ENCODE data around the gene CADM1.

CADM1 gene

GRCh38 chr11:115428306-115428705 lies 75.9 kb downstream of the CADM1 start:
- H3K36me3 ChIP-seq (ENCODE audit: insufficient read depth, insufficient read length, low read length): no peaks in the 10 kb centered on the region
- DNase-seq (ENCODE audit: low read depth, low spot score): no peak
- H3K9ac ChIP-seq (ENCODE audit: insufficient read length, low read depth): no peak overlapping the region
- TF ChIP-seq SUZ12 (IDR thresholded peaks at IDR 0.05; ENCODE audit: extremely low read depth, insufficient read depth, insufficient read length) (no peak), YY1 (IDR thresholded peaks at IDR 0.05; ENCODE audit: insufficient read depth, insufficient read length) (no peak), ZNF274 (IDR thresholded peaks at IDR 0.05; ENCODE audit: low read depth, low read length) (no peak)
- no peaks in the 10 kb centered on the region for H3K27me3 ChIP-seq (ENCODE audit: insufficient read depth, insufficient read length)
- no peak overlapping the region for H3K4me3 ChIP-seq (ENCODE audit: insufficient read length, low read depth)
- H3K9me3 ChIP-seq (ENCODE audit: insufficient read depth, low read length): no peaks in the 10 kb centered on the region
- no peaks in the 10 kb centered on the region for H3K4me1 ChIP-seq (ENCODE audit: insufficient read depth, insufficient read length)

- DNase-seq (ENCODE audit: low read depth, low spot score): no peak
- no peak overlapping the region for H3K4me3 ChIP-seq (ENCODE audit: insufficient read length, low read depth)
- no peaks in the 10 kb centered on the region for H3K9me3 ChIP-seq (ENCODE audit: insufficient read depth, low read length)
- no peak overlapping the region for H3K9ac ChIP-seq (ENCODE audit: insufficient read length, low read depth)
- H3K27me3 ChIP-seq (ENCODE audit: insufficient read depth, insufficient read length): no peaks in the 10 kb centered on the region
- H3K36me3 ChIP-seq (ENCODE audit: insufficient read depth, insufficient read length, low read length): no peaks in the 10 kb centered on the region
- no peak for TF ChIP-seq SUZ12 (IDR thresholded peaks at IDR 0.05; ENCODE audit: extremely low read depth, insufficient read depth, insufficient read length)
- TF ChIP-seq YY1 (IDR thresholded peaks at IDR 0.05; ENCODE audit: insufficient read depth, insufficient read length): no peak
- no peak for TF ChIP-seq ZNF274 (IDR thresholded peaks at IDR 0.05; ENCODE audit: low read depth, low read length)
- no peaks in the 10 kb centered on the region for H3K4me1 ChIP-seq (ENCODE audit: insufficient read depth, insufficient read length)
These were observed 78.4 kb downstream of the CADM1 start for GRCh38 chr11:115425816-115426215.

- Histone ChIP-seq H3K9me3 (ENCODE audit: insufficient read depth, low read length) (no peaks in the 10 kb centered on the region), H3K4me3 (ENCODE audit: insufficient read length, low read depth) (no peak overlapping the region), H3K27me3 (ENCODE audit: insufficient read depth, insufficient read length) (no peaks in the 10 kb centered on the region), H3K36me3 (ENCODE audit: insufficient read depth, insufficient read length, low read length) (no peaks in the 10 kb centered on the region), H3K4me1 (ENCODE audit: insufficient read depth, insufficient read length) (no peaks in the 10 kb centered on the region), H3K9ac (ENCODE audit: insufficient read length, low read depth) (no peak overlapping the region)
- TF ChIP-seq ZNF274 (IDR thresholded peaks at IDR 0.05; ENCODE audit: low read depth, low read length) (no peak), SUZ12 (IDR thresholded peaks at IDR 0.05; ENCODE audit: extremely low read depth, insufficient read depth, insufficient read length) (no peak), YY1 (IDR thresholded peaks at IDR 0.05; ENCODE audit: insufficient read depth, insufficient read length) (no peak)
- DNase-seq (ENCODE audit: low read depth, low spot score): no peak
These were observed 79.0 kb downstream of the CADM1 start for GRCh38 chr11:115425250-115425649.

GRCh38 chr11:115423728-115424459 lies 80.3 kb downstream of the CADM1 start:
- H3K36me3 ChIP-seq (ENCODE audit: insufficient read depth, insufficient read length, low read length): no peaks in the 10 kb centered on the region
- H3K4me3 ChIP-seq (ENCODE audit: insufficient read length, low read depth): no peak overlapping the region
- H3K27me3 ChIP-seq (ENCODE audit: insufficient read depth, insufficient read length): no peaks in the 10 kb centered on the region
- no peak for TF ChIP-seq YY1 (IDR thresholded peaks at IDR 0.05; ENCODE audit: insufficient read depth, insufficient read length)
- TF ChIP-seq SUZ12 (IDR thresholded peaks at IDR 0.05; ENCODE audit: extremely low read depth, insufficient read depth, insufficient read length): no peak
- no peak for TF ChIP-seq ZNF274 (IDR thresholded peaks at IDR 0.05; ENCODE audit: low read depth, low read length)
- H3K4me1 ChIP-seq (ENCODE audit: insufficient read depth, insufficient read length): no peaks in the 10 kb centered on the region
- DNase-seq (ENCODE audit: low read depth, low spot score): no peak
- no peaks in the 10 kb centered on the region for H3K9me3 ChIP-seq (ENCODE audit: insufficient read depth, low read length)
- H3K9ac ChIP-seq (ENCODE audit: insufficient read length, low read depth): no peak overlapping the region

- no peaks in the 10 kb centered on the region for H3K4me1 ChIP-seq (ENCODE audit: insufficient read depth, insufficient read length)
- no peak overlapping the region for H3K9ac ChIP-seq (ENCODE audit: insufficient read length, low read depth)
- H3K36me3 ChIP-seq (ENCODE audit: insufficient read depth, insufficient read length, low read length): no peaks in the 10 kb centered on the region
- H3K9me3 ChIP-seq (ENCODE audit: insufficient read depth, low read length): no peaks in the 10 kb centered on the region
- DNase-seq (ENCODE audit: low read depth, low spot score): no peak
- no peak for TF ChIP-seq ZNF274 (IDR thresholded peaks at IDR 0.05; ENCODE audit: low read depth, low read length)
- no peak for TF ChIP-seq YY1 (IDR thresholded peaks at IDR 0.05; ENCODE audit: insufficient read depth, insufficient read length)
- no peak overlapping the region for H3K4me3 ChIP-seq (ENCODE audit: insufficient read length, low read depth)
- no peaks in the 10 kb centered on the region for H3K27me3 ChIP-seq (ENCODE audit: insufficient read depth, insufficient read length)
These were observed 82.1 kb downstream of the CADM1 start for GRCh38 chr11:115421992-115422689.

- no peak overlapping the region for H3K4me3 ChIP-seq (ENCODE audit: insufficient read length, low read depth)
- no peak for DNase-seq (ENCODE audit: low read depth, low spot score)
- H3K9ac ChIP-seq (ENCODE audit: insufficient read length, low read depth): no peak overlapping the region
- H3K4me1 ChIP-seq (ENCODE audit: insufficient read depth, insufficient read length): no peaks in the 10 kb centered on the region
- H3K27me3 ChIP-seq (ENCODE audit: insufficient read depth, insufficient read length): no peaks in the 10 kb centered on the region
- H3K36me3 ChIP-seq (ENCODE audit: insufficient read depth, insufficient read length, low read length): no peaks in the 10 kb centered on the region
- TF ChIP-seq SUZ12 (IDR thresholded peaks at IDR 0.05; ENCODE audit: extremely low read depth, insufficient read depth, insufficient read length): no peak
- TF ChIP-seq ZNF274 (IDR thresholded peaks at IDR 0.05; ENCODE audit: low read depth, low read length): no peak
- TF ChIP-seq YY1 (IDR thresholded peaks at IDR 0.05; ENCODE audit: insufficient read depth, insufficient read length): no peak
- no peaks in the 10 kb centered on the region for H3K9me3 ChIP-seq (ENCODE audit: insufficient read depth, low read length)
These were observed 82.7 kb downstream of the CADM1 start for GRCh38 chr11:115421352-115421991.

- no peak for DNase-seq (ENCODE audit: low read depth, low spot score)
- TF ChIP-seq YY1 (IDR thresholded peaks at IDR 0.05; ENCODE audit: insufficient read depth, insufficient read length): no peak
- no peak for TF ChIP-seq ZNF274 (IDR thresholded peaks at IDR 0.05; ENCODE audit: low read depth, low read length)
- no peak for TF ChIP-seq SUZ12 (IDR thresholded peaks at IDR 0.05; ENCODE audit: extremely low read depth, insufficient read depth, insufficient read length)
These were observed 83.7 kb downstream of the CADM1 start for GRCh38 chr11:115420505-115420904.

More at GRCh38 chr11:115420505-115420904, 83.7 kb downstream of the CADM1 start:
- H3K4me3 ChIP-seq (ENCODE audit: insufficient read length, low read depth): no peak overlapping the region
- no peak overlapping the region for H3K9ac ChIP-seq (ENCODE audit: insufficient read length, low read depth)
- H3K27me3 ChIP-seq (ENCODE audit: insufficient read depth, insufficient read length): no peaks in the 10 kb centered on the region
- H3K36me3 ChIP-seq (ENCODE audit: insufficient read depth, insufficient read length, low read length): no peaks in the 10 kb centered on the region
- no peaks in the 10 kb centered on the region for H3K4me1 ChIP-seq (ENCODE audit: insufficient read depth, insufficient read length)
- H3K9me3 ChIP-seq (ENCODE audit: insufficient read depth, low read length): no peaks in the 10 kb centered on the region

Measured in NT2/D1 (cell line).